Activated T-helper 1 cell treated with anti-CD3 and anti-CD28 coated beads, Interleukin-2, amount 50 U/mL, for 16 hours (primary cell): ENCODE measurements around the gene VPS26B.
"Not testable (repeated sequence)": the region's sequence is repeated elsewhere in the genome, so short reads cannot be mapped to it uniquely, and the experiment has no call there.

Experiments used
- DNase-seq, 2 donors: peaks; one replicate each; pipeline ENCODE4 v3.0.0-alpha.2; 2020; ENCODE audit warnings: low read depth in 1 of 2, low spot score in 1 of 2

VPS26B gene

GRCh38 chr11:134278356-134278755 lies 53.9 kb downstream of the VPS26B start:
- no peak for DNase-seq

DNA sequence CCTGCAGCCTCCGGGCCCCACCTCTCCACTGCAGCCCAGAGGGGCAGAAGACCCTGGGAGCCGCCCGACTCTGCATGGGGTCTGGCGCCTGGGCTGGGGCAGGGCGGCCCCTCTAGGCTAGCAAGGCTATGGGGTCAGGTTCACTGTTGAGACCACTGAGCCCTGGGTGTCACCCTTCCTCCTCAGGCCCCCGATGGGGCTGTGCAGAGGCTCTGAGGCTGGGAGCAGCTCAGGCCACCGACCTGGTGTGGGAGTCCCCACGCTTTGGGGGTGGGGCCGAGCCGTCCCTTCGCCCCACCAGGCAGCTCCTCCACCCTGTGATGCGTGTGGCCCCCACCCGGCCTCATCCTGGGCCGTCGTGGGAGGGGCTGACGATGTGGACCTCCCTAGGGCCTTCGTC lies 57.2 kb downstream of the VPS26B start:
- DNase-seq: not testable (repeated sequence)

DNA sequence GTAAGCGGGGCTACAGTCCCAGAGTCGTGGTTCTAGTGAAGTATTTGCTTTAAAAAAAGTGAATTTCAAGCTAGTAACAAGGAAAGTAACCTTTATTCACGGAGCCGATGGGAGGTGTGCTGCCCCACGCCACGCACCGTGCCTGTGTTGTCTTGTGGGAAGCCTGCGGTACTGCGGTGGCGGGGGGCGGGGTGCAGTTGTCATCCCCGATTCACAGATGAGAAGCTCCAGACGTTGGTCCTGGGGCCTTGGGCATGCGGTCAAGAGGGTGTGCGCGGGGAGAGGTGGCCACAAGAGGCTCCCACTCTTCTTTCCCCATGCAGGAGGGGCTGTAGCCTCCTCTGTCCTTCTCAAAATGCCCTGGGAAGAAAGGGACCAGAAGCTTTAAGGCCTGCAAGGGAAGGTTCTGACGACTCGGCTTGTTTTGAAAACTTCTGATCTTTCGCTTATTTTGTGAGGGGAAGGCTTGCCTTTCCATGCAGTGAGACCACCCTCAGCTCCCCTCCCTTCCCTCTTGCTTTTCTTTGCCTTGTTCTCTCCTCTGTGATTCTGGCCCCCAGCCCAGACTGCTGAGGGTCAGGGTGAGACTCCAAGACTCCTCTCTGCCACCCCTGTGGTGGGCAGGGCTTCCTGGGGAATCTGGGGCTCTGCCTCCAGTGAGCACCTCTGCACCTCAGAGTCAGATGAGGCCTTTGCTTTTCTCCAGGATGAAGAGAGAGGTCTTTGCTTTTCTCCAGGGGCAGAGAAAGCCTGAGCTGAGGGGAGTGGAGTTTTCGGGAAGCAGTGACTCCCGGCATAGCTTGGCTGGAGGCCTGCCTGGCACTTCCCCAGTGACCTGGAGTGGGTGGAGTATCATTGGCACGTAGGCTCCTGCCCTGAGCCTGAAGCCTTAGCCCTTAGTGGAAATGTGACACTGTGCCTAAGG lies 57.9 kb downstream of the VPS26B start:
- DNase-seq: no peak

GRCh38 chr11:134283461-134284230 lies 59.2 kb downstream of the VPS26B start:
- DNase-seq: no peak

- not testable (repeated sequence) for DNase-seq
Measured at GRCh38 chr11:134284349-134284748, 59.9 kb downstream of the VPS26B start.

DNA sequence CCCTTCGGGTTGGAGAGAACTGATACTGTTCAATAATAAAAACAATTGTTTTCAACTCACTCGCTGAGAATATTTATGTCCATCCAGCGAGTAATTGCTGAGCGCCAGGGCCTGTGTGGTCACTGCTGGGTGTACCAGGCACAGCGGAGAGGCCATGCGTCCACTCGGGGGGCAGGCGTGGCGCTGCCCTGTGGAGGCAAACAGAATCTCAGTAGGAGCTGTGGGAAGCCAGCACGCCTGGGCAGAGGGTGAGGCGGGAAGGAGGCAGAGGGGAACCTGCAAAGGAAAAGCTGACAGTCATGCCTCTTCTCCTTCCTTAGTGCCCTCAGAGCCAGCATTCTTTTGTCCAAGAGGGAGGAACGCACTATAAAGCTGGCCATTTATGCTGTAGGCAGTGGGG lies 63.1 kb downstream of the VPS26B start:
- DNase-seq: no peak

- no peak for DNase-seq
Measured at GRCh38 chr11:134288486-134288885, 64.0 kb downstream of the VPS26B start.

DNA sequence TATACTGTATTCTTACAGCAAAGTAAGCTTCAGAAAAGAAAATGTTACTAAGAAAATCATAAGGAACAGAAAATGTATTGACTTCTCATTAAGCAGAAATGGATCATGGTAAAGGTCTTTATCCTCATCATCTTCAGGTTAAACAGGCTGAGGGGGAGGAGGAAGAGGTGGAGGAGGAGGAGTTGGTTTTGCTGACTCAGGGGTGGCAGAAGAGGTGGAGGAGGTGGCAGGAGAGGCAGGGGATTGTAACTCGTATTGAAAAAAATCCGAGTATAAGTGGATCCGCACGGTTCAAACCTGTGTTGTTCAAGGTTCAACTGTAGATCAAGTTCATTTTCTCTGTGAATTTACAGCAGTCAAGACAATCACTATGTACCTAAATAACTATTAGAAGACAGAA lies 64.7 kb downstream of the VPS26B start:
- no peak for DNase-seq

GRCh38 chr11:134289789-134290188 lies 65.3 kb downstream of the VPS26B start:
- no peak for DNase-seq

- no peak for DNase-seq
Measured at GRCh38 chr11:134290646-134291045, 66.2 kb downstream of the VPS26B start.

DNA sequence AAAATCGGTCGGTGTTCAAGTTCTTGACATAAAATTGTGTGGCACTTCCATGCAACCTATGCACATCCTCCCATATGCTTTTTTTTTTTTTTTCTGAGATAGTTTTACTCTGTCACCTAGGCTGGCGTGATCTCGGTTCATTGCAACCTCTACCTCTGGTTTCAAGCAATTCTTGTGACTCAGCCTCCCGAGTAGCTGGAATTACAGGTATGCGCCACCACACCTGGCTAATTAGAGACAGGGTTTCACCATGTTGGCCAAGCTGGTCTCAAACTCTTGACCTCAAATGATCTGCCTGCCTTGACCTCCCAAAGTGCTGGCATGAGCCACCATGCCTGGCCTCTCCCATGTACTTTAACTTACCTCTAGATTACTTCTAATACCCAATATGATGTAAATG lies 66.7 kb downstream of the VPS26B start:
- no peak for DNase-seq

DNA sequence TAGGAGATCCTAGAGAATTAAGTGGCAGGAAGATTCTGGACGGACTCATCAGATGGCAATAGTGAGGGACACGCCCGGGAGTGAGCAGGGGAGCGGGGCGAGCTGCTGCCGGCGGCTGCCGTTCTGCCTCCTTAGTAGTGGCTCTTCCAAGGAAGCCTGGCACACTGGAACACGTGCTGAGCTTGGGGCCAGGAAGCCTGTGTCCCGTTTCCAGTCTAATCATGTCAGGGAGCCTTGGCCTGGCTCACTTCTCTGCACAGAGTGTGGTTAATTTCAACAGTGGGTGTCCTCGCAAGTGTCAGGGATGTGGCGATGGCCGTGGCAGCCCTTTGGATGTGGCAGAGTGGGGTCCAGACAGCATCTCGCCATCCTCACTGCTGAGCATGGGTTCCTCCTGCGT lies 68.2 kb downstream of the VPS26B start:
- no peak for DNase-seq

DNA sequence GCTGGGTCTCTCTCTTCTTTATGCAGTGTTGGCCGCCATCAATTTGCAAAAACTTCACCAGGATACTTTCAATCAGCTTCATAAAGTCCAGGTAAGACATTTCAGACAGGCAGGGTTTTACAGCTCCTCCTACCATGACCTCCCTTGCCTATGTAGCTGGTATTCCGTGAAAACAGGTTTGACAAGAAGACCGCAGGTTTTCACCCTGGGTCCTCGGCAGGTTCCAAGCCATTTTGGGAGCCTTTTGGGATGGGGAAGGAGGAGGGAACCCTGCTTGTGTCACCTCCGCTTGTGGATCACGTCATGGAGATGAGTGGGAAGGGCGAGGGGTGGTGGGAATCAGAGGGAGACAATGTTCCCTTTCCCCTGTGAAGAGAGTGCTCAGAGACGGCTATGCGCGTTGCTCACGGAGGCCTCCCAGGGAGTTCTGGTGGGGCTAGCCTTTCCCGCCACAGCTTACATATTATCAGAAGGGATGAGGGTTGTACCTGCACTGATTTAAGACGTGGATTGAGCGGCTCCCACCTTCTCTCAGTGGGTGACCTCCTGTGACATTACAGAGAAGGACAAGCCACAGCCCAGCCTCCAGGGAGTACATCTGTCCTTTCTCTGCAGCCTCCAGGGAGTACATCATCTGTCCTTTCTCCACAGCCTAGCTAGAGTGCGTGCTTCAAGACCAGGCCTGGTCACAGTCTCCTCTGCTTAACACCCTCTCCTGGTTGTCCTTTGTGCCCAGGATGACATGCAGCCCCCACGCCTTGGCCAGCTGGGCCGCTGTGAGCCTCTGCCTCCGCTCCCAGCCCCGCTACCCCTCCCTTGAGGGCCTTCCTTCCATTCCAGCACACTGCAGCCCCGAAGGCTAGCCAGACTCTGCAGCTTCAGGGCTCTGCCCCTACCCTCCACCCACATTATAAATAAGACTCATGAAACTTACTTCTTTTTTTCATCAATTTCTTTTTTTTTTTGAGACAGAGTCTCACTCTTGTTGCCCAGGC lies 68.9 kb downstream of the VPS26B start:
- DNase-seq: no peak

DNA sequence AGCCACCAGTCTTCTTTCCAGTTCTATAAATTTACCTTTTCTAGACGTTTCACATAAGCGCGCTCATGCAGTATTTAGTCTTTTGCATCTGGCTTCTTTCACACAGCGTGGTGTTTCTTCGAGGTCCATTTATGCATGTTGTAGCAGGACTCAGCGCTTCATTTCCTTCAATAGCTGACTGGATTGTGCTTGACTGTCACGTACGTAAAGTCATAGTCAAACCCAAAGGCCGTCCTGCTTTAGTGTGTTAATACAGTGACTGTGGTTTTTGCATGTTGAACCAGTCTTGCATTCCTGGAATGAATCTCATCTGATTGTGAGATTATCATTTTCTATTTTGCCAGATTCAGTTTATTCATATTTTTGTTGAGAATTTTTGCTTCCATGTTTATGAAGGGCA lies 70.2 kb downstream of the VPS26B start:
- no peak for DNase-seq
